Prostate gland (tissue), 2 donors: ENCODE results near the gene FKBP5.

Source experiments
- CTCF ChIP-seq, 4 experiments: fragments of 200-600 bp in 2 of 4; fragments of 450-650 bp in 2 of 4; sonication (generic) in 2 of 4; IDR thresholded peaks; 1 replicate in 3 of 4; 2 replicates in 1 of 4; pipeline ENCODE4 v1.5.1; 2016 to 2019; ENCODE audit warnings: antibody characterized with exemption in 4 of 4, mild to moderate bottlenecking in 2 of 4, moderate library complexity in 2 of 4
- POLR2A ChIP-seq: fragments of 450-650 bp; IDR thresholded peaks from one replicate; pipeline ENCODE4 v1.6.1; 2016; ENCODE audit warnings: antibody characterized with exemption, mild to moderate bottlenecking
- POLR2AphosphoS5 ChIP-seq: sonication (generic); formaldehyde crosslinking; IDR thresholded peaks from one replicate; pipeline ENCODE4 v1.6.1; 2017; ENCODE audit warnings: antibody characterized with exemption

DNA sequence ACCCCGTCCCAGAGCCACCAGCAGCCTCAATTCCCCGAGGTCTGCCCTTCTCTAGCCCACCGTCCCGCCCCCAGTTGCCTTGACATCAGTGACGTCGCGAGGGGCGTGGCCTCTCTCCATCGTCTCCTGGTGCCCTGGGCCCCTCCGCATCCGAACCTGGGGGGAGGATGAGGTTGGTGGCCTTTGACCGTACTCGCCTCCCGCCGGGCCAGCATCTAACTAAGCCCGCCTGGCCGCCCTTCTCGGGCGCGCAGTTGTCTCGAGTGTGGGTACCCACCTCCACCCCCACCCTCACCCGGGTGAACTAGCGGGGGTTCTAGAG lies 42.7 kb upstream of the FKBP5 start:
- TF ChIP-seq CTCF (IDR thresholded peaks at IDR 0.05): no peak
- TF ChIP-seq POLR2AphosphoS5: peak; percentile 85
- peak; percentile 64 for TF ChIP-seq POLR2A
